DND-41 (cell line): ENCODE data around the gene DCLK1.

Experiments
- ATAC-seq: fragments of 200-7000 bp; cut with Tn5 transposase; 3 replicates; pipeline ENCODE4 v1.9.1; 2021; ENCODE audit warnings: low read depth; ENCODE audit not compliant: insufficient read depth
- DNase-seq: peaks from one replicate; pipeline ENCODE4 v3.0.0-alpha.2; 2020
- H2AFZ ChIP-seq: 2 replicates; pipeline ENCODE4 v1.6.0; 2012; ENCODE audit warnings: low read depth, low read length
- H3K27ac ChIP-seq: 2 replicates; pipeline ENCODE4 v1.5.1; 2012; ENCODE audit warnings: low read length, inconsistent platforms
- H3K27me3 ChIP-seq: fragments of 200-600 bp; sonication (generic); 2 replicates; pipeline ENCODE4 v1.6.0; 2012; ENCODE audit warnings: low read length, mild to moderate bottlenecking, inconsistent platforms; ENCODE audit not compliant: insufficient read depth, poor library complexity
- H3K36me3 ChIP-seq: 2 replicates; pipeline ENCODE4 v1.5.1; 2012; ENCODE audit warnings: low read length, inconsistent platforms; ENCODE audit not compliant: insufficient read depth
- H3K4me1 ChIP-seq: 2 replicates; pipeline ENCODE4 v1.5.1; 2012; ENCODE audit warnings: mild to moderate bottlenecking, low read length; ENCODE audit not compliant: insufficient read depth
- H3K4me2 ChIP-seq: 2 replicates; pipeline ENCODE4 v1.6.0; 2012; ENCODE audit warnings: mild to moderate bottlenecking, moderate library complexity, low read length, inconsistent platforms; ENCODE audit not compliant: insufficient read depth
- H3K4me3 ChIP-seq, 2 experiments: fragments of 200-600 bp in 1 of 2; shearing (Covaris generic) in 1 of 2; 2 replicates each; pipeline ENCODE4 v1.5.1; 2012 to 2016; ENCODE audit warnings: inconsistent platforms in 2 of 2, low read length in 2 of 2, mild to moderate bottlenecking in 2 of 2, low read depth in 1 of 2, moderate library complexity in 1 of 2
- H3K79me2 ChIP-seq: 2 replicates; pipeline ENCODE4 v1.6.0; 2012; ENCODE audit warnings: low read length, inconsistent platforms; ENCODE audit not compliant: insufficient read depth
- H3K9ac ChIP-seq: 2 replicates; pipeline ENCODE4 v1.6.0; 2012; ENCODE audit warnings: low read depth, mild to moderate bottlenecking, inconsistent platforms, low read length, moderate library complexity
- H3K9me3 ChIP-seq: 2 replicates; pipeline ENCODE4 v1.5.1; 2012; ENCODE audit warnings: low read length, moderate library complexity, mild to moderate bottlenecking, inconsistent platforms; ENCODE audit not compliant: insufficient read depth, severe bottlenecking
- H4K20me1 ChIP-seq: 2 replicates; pipeline ENCODE4 v1.6.0; 2012; ENCODE audit warnings: low read length; ENCODE audit not compliant: insufficient read depth
- CTCF ChIP-seq: IDR thresholded peaks from 2 replicates; pipeline ENCODE4 v1.5.1; 2012; ENCODE audit warnings: borderline replicate concordance, low read length, moderate library complexity, mild to moderate bottlenecking; ENCODE audit not compliant: poor library complexity, severe bottlenecking; ENCODE audit errors: extremely low read depth
- EZH2 ChIP-seq: IDR thresholded peaks from 3 replicates; pipeline ENCODE4 v1.6.1; 2012; ENCODE audit warnings: borderline replicate concordance, low read depth, mild to moderate bottlenecking, moderate library complexity, low read length, inconsistent platforms; ENCODE audit not compliant: severe bottlenecking

DCLK1 gene

DNA sequence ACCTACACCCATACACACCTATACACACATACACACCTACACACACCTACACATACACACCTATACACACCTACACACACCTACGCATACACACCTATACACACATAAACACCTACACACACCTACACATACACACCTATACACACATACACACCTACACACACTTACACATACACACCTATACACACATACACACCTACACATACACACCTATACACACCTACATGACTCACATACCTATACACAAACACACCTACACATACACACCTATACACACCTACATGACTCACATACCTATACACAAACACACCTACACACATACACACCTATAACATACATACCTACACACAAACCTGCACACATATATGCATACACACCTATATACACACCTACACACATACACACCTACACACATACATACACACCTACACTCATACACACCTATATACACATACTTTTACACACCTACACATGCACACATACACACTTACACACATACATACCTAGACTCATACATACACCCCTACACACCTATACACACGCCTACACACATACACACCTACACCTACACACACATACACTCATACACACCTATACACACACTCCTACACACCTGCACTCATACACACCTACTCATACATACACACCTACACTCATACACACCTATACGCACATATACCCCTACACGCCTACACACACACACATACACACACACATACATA lies 368.0 kb downstream of the DCLK1 start:
- TF ChIP-seq EZH2 (no peak), CTCF (no peak)
- H2AFZ ChIP-seq: no peak overlapping the region
- no peak overlapping the region for H3K4me3 ChIP-seq
- no peaks in the 10 kb centered on the region for H4K20me1 ChIP-seq
- ATAC-seq: no peak
- H3K4me2 ChIP-seq: no peak overlapping the region
- H3K9ac ChIP-seq: no peak overlapping the region
- no peak for DNase-seq
- H3K27me3 ChIP-seq: no peaks in the 10 kb centered on the region
- peaks cover 15% of the 10 kb centered on the region for H3K9me3 ChIP-seq
- H3K4me1 ChIP-seq: no peaks in the 10 kb centered on the region
- no peak overlapping the region for H3K27ac ChIP-seq
- no peaks in the 10 kb centered on the region for H3K36me3 ChIP-seq
- H3K79me2 ChIP-seq: no peaks in the 10 kb centered on the region

- TF ChIP-seq EZH2 (no peak), CTCF (no peak)
- H3K27me3 ChIP-seq: no peaks in the 10 kb centered on the region
- H3K36me3 ChIP-seq: no peaks in the 10 kb centered on the region
- H3K79me2 ChIP-seq: no peaks in the 10 kb centered on the region
- no peak overlapping the region for H2AFZ ChIP-seq
- peaks cover 15% of the 10 kb centered on the region for H3K9me3 ChIP-seq
- no peaks in the 10 kb centered on the region for H4K20me1 ChIP-seq
- DNase-seq (no peak), ATAC-seq (no peak)
- no peak overlapping the region for H3K4me2 ChIP-seq
- H3K27ac ChIP-seq: no peak overlapping the region
- H3K4me1 ChIP-seq: no peaks in the 10 kb centered on the region
- H3K4me3 ChIP-seq: no peak overlapping the region
- H3K9ac ChIP-seq: no peak overlapping the region
Observed at GRCh38 chr13:35761440-35762252, 369.5 kb downstream of the DCLK1 start.

DNA sequence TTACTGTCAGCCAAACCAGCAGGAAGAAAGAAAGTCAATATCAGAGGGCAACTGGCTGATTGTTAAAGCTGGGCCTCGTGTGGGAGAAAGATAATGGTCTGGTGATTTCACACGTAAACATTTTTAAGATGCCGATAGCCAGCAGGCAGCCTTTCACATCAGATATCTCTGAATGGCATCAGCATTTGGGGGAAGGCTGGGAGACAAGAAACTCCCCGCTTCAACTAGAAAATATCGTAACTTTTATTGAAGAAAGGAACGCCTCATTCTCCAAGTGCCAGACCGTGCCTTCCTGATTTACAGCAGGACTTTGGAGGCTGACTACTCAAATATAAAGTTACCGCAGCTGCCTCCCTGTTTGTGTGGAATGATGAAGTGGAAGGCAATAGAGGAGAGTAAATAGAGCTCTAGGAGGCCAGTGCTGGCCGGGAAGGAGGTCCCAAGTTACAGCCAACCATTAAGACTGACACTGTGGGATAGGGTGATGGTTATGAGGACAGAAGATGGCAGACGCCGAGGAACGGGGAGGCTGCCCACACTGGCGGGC lies 370.4 kb downstream of the DCLK1 start:
- Histone ChIP-seq H4K20me1 (no peaks in the 10 kb centered on the region), H3K4me1 (no peaks in the 10 kb centered on the region), H3K9me3 (peaks cover 15% of the 10 kb centered on the region), H3K4me3 (no peak overlapping the region), H2AFZ (no peak overlapping the region), H3K27ac (no peak overlapping the region), H3K36me3 (no peaks in the 10 kb centered on the region), H3K9ac (no peak overlapping the region), H3K79me2 (no peaks in the 10 kb centered on the region), H3K4me2 (no peak overlapping the region), H3K27me3 (no peaks in the 10 kb centered on the region)
- DNase-seq (no peak), ATAC-seq (no peak)
- TF ChIP-seq EZH2 (no peak), CTCF (no peak)
